ENCODE measurements around the gene CABP2.
"Not testable (repeated sequence)": the region's sequence is repeated elsewhere in the genome, so short reads cannot be mapped to it uniquely, and the experiment has no call there.

CABP2 gene

DNA sequence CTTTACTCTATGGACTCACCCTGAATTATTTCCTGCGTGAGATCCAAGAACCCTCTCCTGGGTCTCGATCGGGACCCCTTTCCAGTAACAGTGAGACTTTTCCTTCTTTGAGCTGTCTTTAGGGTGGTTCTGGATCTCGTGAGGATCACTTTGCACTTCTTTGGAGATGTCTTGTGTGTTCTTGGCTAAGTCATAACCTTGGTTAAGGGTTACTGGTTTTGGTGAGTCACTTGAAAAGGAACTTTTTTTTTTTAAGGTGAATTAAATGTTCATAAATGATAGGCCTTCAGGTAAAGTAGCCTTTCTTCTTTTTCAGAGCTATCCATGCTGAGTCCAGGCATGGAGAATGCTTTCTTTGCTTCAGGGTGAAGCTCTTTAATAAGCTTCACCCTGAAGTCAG lies 41.0 kb upstream of the CABP2 start:
- H4K12ac ChIP-seq (ENCODE audit: low read depth, low read length): no peak overlapping the region
- no CpG with 5 or more reads among the region's 4 CpGs for WGBS (ENCODE audit: extremely low coverage, insufficient coverage, insufficient read length)

DNA sequence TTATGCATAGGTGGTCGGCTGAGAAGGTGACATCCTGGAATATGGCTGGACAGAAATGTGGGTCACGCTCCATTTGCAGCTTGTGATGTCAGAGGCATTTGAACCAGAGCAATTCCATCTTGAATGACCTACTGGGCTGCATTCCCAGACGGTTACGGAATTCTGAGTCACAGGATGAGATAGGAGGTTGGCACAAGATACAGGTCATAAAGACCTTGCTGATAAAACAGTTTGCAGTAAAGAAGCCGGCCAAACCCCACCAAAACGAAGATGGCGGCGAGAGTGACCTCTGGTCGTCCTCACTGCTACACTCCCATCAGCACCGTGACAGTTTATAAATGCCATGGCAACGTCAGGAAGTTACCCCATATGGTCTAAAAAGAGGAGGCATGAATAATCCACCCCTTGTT lies 40.5 kb upstream of the CABP2 start:
- not testable (repeated sequence) for H3K4ac ChIP-seq (ENCODE audit: low read depth, low read length); H3K36me3 ChIP-seq (ENCODE audit: control insufficient read depth in 1 of 2, insufficient read depth in 2 of 2, low read length in 2 of 2); H2AFZ ChIP-seq (ENCODE audit: insufficient read depth, low read length, poor library complexity); H3K18ac ChIP-seq (ENCODE audit: low read length); H3K23ac ChIP-seq (ENCODE audit: low read length); H4K12ac ChIP-seq (ENCODE audit: low read depth, low read length); H3K4me3 ChIP-seq (ENCODE audit: low read depth, low read length); H3K27me3 ChIP-seq (ENCODE audit: insufficient read depth, low read length); H3K9ac ChIP-seq (ENCODE audit: low read length); H3K9me3 ChIP-seq (ENCODE audit: insufficient read depth, low read depth, low read length); H2AK5ac ChIP-seq (ENCODE audit: low read length); H3K79me2 ChIP-seq (ENCODE audit: control insufficient read depth, insufficient read depth, low read length, poor library complexity)
- H3K14ac ChIP-seq (ENCODE audit: low read length): peak overlapping the region; percentile 97
- DNase-seq: peak; percentile 94 to 98
- peak overlapping the region; percentile 7 for H3K4me2 ChIP-seq (ENCODE audit: low read length)
- H2BK120ac ChIP-seq (ENCODE audit: insufficient read depth, low read length, poor library complexity): peak overlapping the region; percentile 100
- WGBS (ENCODE audit: extremely low coverage, insufficient coverage, insufficient read length): no CpG with 5 or more reads among the region's 11 CpGs
- peaks cover 7 to 16% of the 10 kb centered on the region in 2 experiments for H3K4me1 ChIP-seq (ENCODE audit: control insufficient read depth in 1 of 2, insufficient read depth in 2 of 2, low read length in 2 of 2)
- H3K79me1 ChIP-seq (ENCODE audit: low read length): peaks cover 36% of the 10 kb centered on the region
- H2BK5ac ChIP-seq (ENCODE audit: low read depth, low read length, poor library complexity): peak overlapping the region; percentile 100
- H3K27ac ChIP-seq (ENCODE audit: low read depth, low read length): peak overlapping the region; percentile 98
- peak overlapping the region; percentile 96 for H2BK12ac ChIP-seq (ENCODE audit: low read length)
- peak overlapping the region; percentile 99 for H4K91ac ChIP-seq (ENCODE audit: low read depth, low read length)
- peak overlapping the region; percentile 93 for H4K8ac ChIP-seq (ENCODE audit: low read depth, low read length)

More for the DNA sequence above, 41.0 kb upstream of the CABP2 start:
- Histone ChIP-seq H3K4me1 (ENCODE audit: control insufficient read depth in 1 of 2, insufficient read depth in 2 of 2, low read length in 2 of 2) (peaks cover 7 to 16% of the 10 kb centered on the region in 2 experiments), H3K14ac (ENCODE audit: low read length) (peak overlapping the region; percentile 77), H2AFZ (ENCODE audit: insufficient read depth, low read length, poor library complexity) (no peak overlapping the region), H3K79me1 (ENCODE audit: low read length) (peaks cover 36% of the 10 kb centered on the region), H3K23ac (ENCODE audit: low read length) (no peak overlapping the region), H2BK120ac (ENCODE audit: insufficient read depth, low read length, poor library complexity) (peak overlapping the region; percentile 99), H3K27ac (ENCODE audit: low read depth, low read length) (peak overlapping the region; percentile 91), H2BK5ac (ENCODE audit: low read depth, low read length, poor library complexity) (peak overlapping the region; percentile 99), H2AK5ac (ENCODE audit: low read length) (peak overlapping the region; percentile 84), H3K27me3 (ENCODE audit: insufficient read depth, low read length) (no peaks in the 10 kb centered on the region), H3K9me3 (ENCODE audit: insufficient read depth, low read depth, low read length) (no peaks in the 10 kb centered on the region), H3K4ac (ENCODE audit: low read depth, low read length) (peak overlapping the region; percentile 80), H3K9ac (ENCODE audit: low read length) (no peak overlapping the region), H3K4me3 (ENCODE audit: low read depth, low read length) (no peak overlapping the region), H4K91ac (ENCODE audit: low read depth, low read length) (peak overlapping the region; percentile 97), H3K4me2 (ENCODE audit: low read length) (no peak overlapping the region), H4K8ac (ENCODE audit: low read depth, low read length) (peak overlapping the region; percentile 81), H3K79me2 (ENCODE audit: control insufficient read depth, insufficient read depth, low read length, poor library complexity) (peaks cover 7% of the 10 kb centered on the region), H3K18ac (ENCODE audit: low read length) (peak overlapping the region; percentile 89), H2BK12ac (ENCODE audit: low read length) (peak overlapping the region; percentile 88), H3K36me3 (ENCODE audit: control insufficient read depth in 1 of 2, insufficient read depth in 2 of 2, low read length in 2 of 2) (no peaks in the 10 kb centered on the region)
- DNase-seq: no peak

DNA sequence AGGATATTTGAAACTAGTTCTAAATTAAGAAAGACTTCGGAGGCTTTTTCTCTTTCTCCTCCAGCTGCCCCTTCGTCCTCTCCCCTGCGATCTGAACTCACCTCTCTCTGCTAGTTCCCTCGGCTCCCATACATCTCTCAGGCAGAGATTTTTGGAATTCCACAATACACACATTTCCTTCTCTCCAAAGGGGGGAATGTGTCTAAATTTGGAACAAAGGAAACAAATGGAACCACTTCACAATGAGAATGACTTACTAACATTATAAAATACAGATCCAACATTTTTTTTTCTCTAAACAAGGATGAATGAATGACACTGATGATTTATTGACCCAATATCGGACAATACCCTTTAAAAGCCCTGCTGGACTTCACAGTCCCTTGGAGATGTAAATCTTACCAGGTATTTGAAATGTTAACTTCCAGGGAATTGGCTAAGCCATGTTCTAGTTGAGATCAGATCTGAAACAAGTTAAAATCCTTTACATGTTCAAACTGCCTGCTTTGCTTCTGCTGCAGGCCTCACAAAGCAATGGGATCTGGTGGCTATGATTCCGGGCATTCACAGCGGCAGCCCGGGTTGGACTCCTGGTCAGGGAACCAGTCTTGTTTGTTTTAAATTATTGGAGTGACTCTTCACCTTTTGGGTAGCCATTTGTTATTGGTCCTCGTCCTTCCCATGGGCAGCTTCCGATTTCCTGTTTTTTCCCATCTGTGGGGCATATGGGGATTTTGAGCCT lies 39.9 kb upstream of the CABP2 start:
- Histone ChIP-seq H3K14ac (ENCODE audit: low read length) (peak overlapping the region; percentile 97), H3K4me2 (ENCODE audit: low read length) (peak overlapping the region; percentile 7), H3K79me2 (ENCODE audit: control insufficient read depth, insufficient read depth, low read length, poor library complexity) (peaks cover 7% of the 10 kb centered on the region), H4K12ac (ENCODE audit: low read depth, low read length) (peak overlapping the region; percentile 74), H3K4me3 (ENCODE audit: low read depth, low read length) (no peak overlapping the region), H4K91ac (ENCODE audit: low read depth, low read length) (peak overlapping the region; percentile 99), H3K18ac (ENCODE audit: low read length) (peak overlapping the region; percentile 92), H2BK12ac (ENCODE audit: low read length) (peak overlapping the region; percentile 96), H4K8ac (ENCODE audit: low read depth, low read length) (peak overlapping the region; percentile 93), H3K27ac (ENCODE audit: low read depth, low read length) (peak overlapping the region; percentile 98), H3K9me3 (ENCODE audit: insufficient read depth, low read depth, low read length) (no peaks in the 10 kb centered on the region), H2BK120ac (ENCODE audit: insufficient read depth, low read length, poor library complexity) (peak overlapping the region; percentile 100), H2AK5ac (ENCODE audit: low read length) (peak overlapping the region; percentile 96), H2AFZ (ENCODE audit: insufficient read depth, low read length, poor library complexity) (peak overlapping the region; percentile 71), H2BK5ac (ENCODE audit: low read depth, low read length, poor library complexity) (peak overlapping the region; percentile 100), H3K27me3 (ENCODE audit: insufficient read depth, low read length) (no peaks in the 10 kb centered on the region), H3K23ac (ENCODE audit: low read length) (no peak overlapping the region), H3K79me1 (ENCODE audit: low read length) (peaks cover 36% of the 10 kb centered on the region), H3K4ac (ENCODE audit: low read depth, low read length) (peak overlapping the region; percentile 80), H3K4me1 (ENCODE audit: control insufficient read depth in 1 of 2, insufficient read depth in 2 of 2, low read length in 2 of 2) (peaks cover 7 to 16% of the 10 kb centered on the region in 2 experiments), H3K36me3 (ENCODE audit: control insufficient read depth in 1 of 2, insufficient read depth in 2 of 2, low read length in 2 of 2) (no peaks in the 10 kb centered on the region), H3K9ac (ENCODE audit: low read length) (no peak overlapping the region)
- no CpG with 5 or more reads among the region's 10 CpGs for WGBS (ENCODE audit: extremely low coverage, insufficient coverage, insufficient read length)
- DNase-seq: peak in 1 of 2 donors; percentile 82

DNA sequence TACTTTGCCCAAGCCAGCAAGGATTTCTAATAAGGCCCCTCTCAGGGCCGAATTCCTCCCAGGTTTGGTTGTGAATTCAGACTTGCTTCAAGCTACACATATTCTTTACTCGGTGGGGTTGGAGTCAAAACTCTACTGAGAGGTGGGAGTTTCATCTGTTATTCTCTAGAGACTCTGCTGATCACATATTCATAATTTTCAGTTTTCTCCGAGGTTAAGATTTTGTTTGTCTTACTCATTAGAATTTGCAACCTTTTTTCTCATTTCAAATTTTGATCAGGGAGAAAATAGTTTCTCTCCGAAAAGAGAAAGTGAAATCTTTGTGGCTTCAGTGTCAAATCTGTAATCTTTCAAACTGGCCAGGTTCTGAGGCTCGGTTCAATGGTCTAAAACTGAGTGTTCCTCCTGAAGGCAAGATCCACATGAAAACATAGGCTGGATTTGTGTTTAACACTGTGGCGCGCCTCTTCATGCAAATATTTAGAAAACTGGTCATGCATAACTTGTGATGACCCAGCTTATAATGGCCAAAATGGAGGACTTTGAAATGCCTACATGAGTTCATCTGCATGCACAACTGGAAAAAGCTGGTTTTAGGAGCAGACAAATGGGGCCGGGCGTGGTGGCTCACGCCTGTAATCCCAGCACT lies 38.8 kb upstream of the CABP2 start:
- peak overlapping the region; percentile 96 for H2BK12ac ChIP-seq (ENCODE audit: low read length)

More for the DNA sequence above, 38.8 kb upstream of the CABP2 start:
- Histone ChIP-seq H3K4me2 (ENCODE audit: low read length) (no peak overlapping the region), H3K9ac (ENCODE audit: low read length) (no peak overlapping the region), H4K91ac (ENCODE audit: low read depth, low read length) (peak overlapping the region; percentile 93), H4K12ac (ENCODE audit: low read depth, low read length) (peak overlapping the region; percentile 16), H2AK5ac (ENCODE audit: low read length) (peak overlapping the region; percentile 91), H3K27ac (ENCODE audit: low read depth, low read length) (peak overlapping the region; percentile 98), H2BK5ac (ENCODE audit: low read depth, low read length, poor library complexity) (peak overlapping the region; percentile 92), H3K4ac (ENCODE audit: low read depth, low read length) (peak overlapping the region; percentile 19), H3K4me3 (ENCODE audit: low read depth, low read length) (no peak overlapping the region), H3K14ac (ENCODE audit: low read length) (peak overlapping the region; percentile 93), H2BK120ac (ENCODE audit: insufficient read depth, low read length, poor library complexity) (peak overlapping the region; percentile 86), H3K18ac (ENCODE audit: low read length) (peak overlapping the region; percentile 85), H3K27me3 (ENCODE audit: insufficient read depth, low read length) (no peaks in the 10 kb centered on the region), H2AFZ (ENCODE audit: insufficient read depth, low read length, poor library complexity) (no peak overlapping the region), H3K23ac (ENCODE audit: low read length) (no peak overlapping the region), H3K79me2 (ENCODE audit: control insufficient read depth, insufficient read depth, low read length, poor library complexity) (peaks cover 7% of the 10 kb centered on the region), H3K4me1 (ENCODE audit: control insufficient read depth in 1 of 2, insufficient read depth in 2 of 2, low read length in 2 of 2) (peaks cover 7 to 16% of the 10 kb centered on the region in 2 experiments), H4K8ac (ENCODE audit: low read depth, low read length) (peak overlapping the region; percentile 85), H3K9me3 (ENCODE audit: insufficient read depth, low read depth, low read length) (no peaks in the 10 kb centered on the region), H3K36me3 (ENCODE audit: control insufficient read depth in 1 of 2, insufficient read depth in 2 of 2, low read length in 2 of 2) (no peaks in the 10 kb centered on the region), H3K79me1 (ENCODE audit: low read length) (peaks cover 36% of the 10 kb centered on the region)
- DNase-seq: peak; percentile 71 to 83
- WGBS (ENCODE audit: extremely low coverage, insufficient coverage, insufficient read length): no CpG with 5 or more reads among the region's 10 CpGs

Data from trophoblast cell (in vitro differentiated cells and primary cell).